HG03442 (cell line): Measurements from ENCODE around the gene XCR1.
"Not testable (repeated sequence)": the region's sequence is repeated elsewhere in the genome, so short reads cannot be mapped to it uniquely, and the experiment has no call there.

Source experiments
- ATAC-seq: cut with Tn5 transposase; IDR thresholded peaks from one replicate; pipeline ENCODE4 v1.9.1; 2021; ENCODE audit warnings: mild to moderate bottlenecking, moderate library complexity; ENCODE audit not compliant: unreplicated experiment

Gene XCR1

GRCh38 chr3:46027021-46027705 lies at the start of gene XCR1:
TSS of gene XCR1 (minus strand) at chr3:46027483. CDS start at chr3:46021947, 5,536 bp downstream.
- ATAC-seq: no peak

GRCh38 chr3:46076606-46077005 lies 49.3 kb upstream of the XCR1 start:
- ATAC-seq: no peak

- ATAC-seq: no peak
Measured at GRCh38 chr3:46075816-46076215, 48.5 kb upstream of the XCR1 start.

GRCh38 chr3:46071222-46071858 lies 44.1 kb upstream of the XCR1 start:
- no peak for ATAC-seq

- ATAC-seq: no peak
Measured at GRCh38 chr3:46070595-46071093, 43.4 kb upstream of the XCR1 start.

- no peak for ATAC-seq
Measured at GRCh38 chr3:46068501-46068900, 41.2 kb upstream of the XCR1 start.

GRCh38 chr3:46067401-46067800 lies 40.1 kb upstream of the XCR1 start:
- no peak for ATAC-seq

GRCh38 chr3:46065750-46066256 lies 38.5 kb upstream of the XCR1 start:
- no peak for ATAC-seq

GRCh38 chr3:46065294-46065705 lies 38.0 kb upstream of the XCR1 start:
- no peak for ATAC-seq

GRCh38 chr3:46062679-46063078 lies 35.4 kb upstream of the XCR1 start:
- ATAC-seq: no peak

- ATAC-seq: no peak
Measured at GRCh38 chr3:46061887-46062286, 34.6 kb upstream of the XCR1 start.

GRCh38 chr3:46061108-46061720 lies 33.9 kb upstream of the XCR1 start:
- no peak for ATAC-seq

- ATAC-seq: no peak
Measured at GRCh38 chr3:46060551-46060950, 33.3 kb upstream of the XCR1 start.

GRCh38 chr3:46059432-46059831 lies 32.1 kb upstream of the XCR1 start:
- no peak for ATAC-seq

- ATAC-seq: no peak
Measured at GRCh38 chr3:46058981-46059380, 31.7 kb upstream of the XCR1 start.

- no peak for ATAC-seq
Measured at GRCh38 chr3:46057716-46058115, 30.4 kb upstream of the XCR1 start.

GRCh38 chr3:46056686-46057085 lies 29.4 kb upstream of the XCR1 start:
- no peak for ATAC-seq

- not testable (repeated sequence) for ATAC-seq
Measured at GRCh38 chr3:46053761-46054515, 26.7 kb upstream of the XCR1 start.

GRCh38 chr3:46053265-46053664 lies 26.0 kb upstream of the XCR1 start:
- ATAC-seq: not testable (repeated sequence)

GRCh38 chr3:46052531-46052930 lies 25.2 kb upstream of the XCR1 start:
- no peak for ATAC-seq

- ATAC-seq: no peak
Measured at GRCh38 chr3:46049093-46049492, 21.8 kb upstream of the XCR1 start.
